Tibial nerve (tissue), 3 donors: Measurements from ENCODE around the gene ARMH3.

Experiments used
- CTCF ChIP-seq, 5 experiments: fragments of 200-600 bp in 3 of 5; fragments of 450-650 bp in 2 of 5; sonication (generic) in 3 of 5; IDR thresholded peaks; one replicate each; pipeline ENCODE4 v1.5.1; 2016 to 2019; ENCODE audit warnings: antibody characterized with exemption in 5 of 5, mild to moderate bottlenecking in 3 of 5, moderate library complexity in 2 of 5
- POLR2A ChIP-seq, 2 donors: fragments of 450-650 bp; IDR thresholded peaks; one replicate each; pipeline ENCODE4 v1.6.1; 2017; ENCODE audit warnings: antibody characterized with exemption in 2 of 2, mild to moderate bottlenecking in 2 of 2, moderate library complexity in 2 of 2

GRCh38 chr10:101940916-101941315 lies 115.1 kb downstream of the ARMH3 start:
- no peak for TF ChIP-seq POLR2A (IDR thresholded peaks at IDR 0.05)
- TF ChIP-seq CTCF (IDR thresholded peaks at IDR 0.05) = no peak
